Tibial nerve (tissue), 4 donors: ENCODE results near the gene MYBPC1. TPM values are rescaled to one million over a fixed set of nuclear protein-coding genes. Genes with fewer than 3 reads are reported as not detected.

ENCODE experiments used
- DNase-seq, 2 donors: peaks; one replicate each; pipeline ENCODE4 v3.0.0-alpha.2; 2019; ENCODE audit warnings: low spot score in 2 of 2
- H3K27ac ChIP-seq, 4 donors: fragments of 200-600 bp; sonication (generic) in 3 of 4; one replicate each; pipeline ENCODE4 v1.5.1; 2017 to 2019; ENCODE audit warnings: mild to moderate bottlenecking in 1 of 4
- H3K27me3 ChIP-seq, 2 donors: fragments of 200-600 bp; sonication (generic) in 1 of 2; one replicate each; pipeline versions ENCODE4 v1.5.1 to v1.6.0; 2017 to 2019
- H3K36me3 ChIP-seq, 3 donors: fragments of 200-600 bp; sonication (generic); one replicate each; pipeline ENCODE4 v1.5.1; 2018 to 2019
- H3K4me1 ChIP-seq, 4 donors: fragments of 200-600 bp; sonication (generic) in 3 of 4; one replicate each; pipeline ENCODE4 v1.5.1; 2017 to 2019
- H3K4me3 ChIP-seq, 4 donors: fragments of 200-600 bp; sonication (generic) in 3 of 4; one replicate each; pipeline ENCODE4 v1.5.1; 2017 to 2019; ENCODE audit warnings: mild to moderate bottlenecking in 1 of 4, moderate library complexity in 1 of 4
- H3K9me3 ChIP-seq, 4 donors: fragments of 200-600 bp; sonication (generic) in 3 of 4; one replicate each; pipeline ENCODE4 v1.5.1; 2017 to 2019
- CTCF ChIP-seq, 5 experiments: fragments of 200-600 bp in 3 of 5; fragments of 450-650 bp in 2 of 5; sonication (generic) in 3 of 5; IDR thresholded peaks; one replicate each; pipeline ENCODE4 v1.5.1; 2016 to 2019; ENCODE audit warnings: antibody characterized with exemption in 5 of 5, mild to moderate bottlenecking in 3 of 5, moderate library complexity in 2 of 5
- EP300 ChIP-seq, 2 donors: sonication (generic); formaldehyde crosslinking; IDR thresholded peaks; one replicate each; pipeline ENCODE4 v1.6.1; 2017; ENCODE audit warnings: antibody characterized with exemption in 2 of 2, mild to moderate bottlenecking in 1 of 2
- POLR2A ChIP-seq, 2 donors: fragments of 450-650 bp; IDR thresholded peaks; one replicate each; pipeline ENCODE4 v1.6.1; 2017; ENCODE audit warnings: antibody characterized with exemption in 2 of 2, mild to moderate bottlenecking in 2 of 2, moderate library complexity in 2 of 2
- WGBS, 2 donors: methylation state at CpG; one replicate each; pipeline ENCODE4 v1.1.5; 2018; 5-methylcytosine and 5-hydroxymethylcytosine counted together
- total RNA-seq, 4 donors: library from RNA; depleted of rRNA; stranded (reverse); fragments of >200 nt; gene quantifications; one replicate each; pipeline ENCODE4 v1.1.0, GENCODE V29; 2016

MYBPC1 gene
- total RNA-seq, 4 donors from 2014 or later, result under 0.01 to 1.5 (median 0.60) TPM

GRCh38 chr12:101607894-101608293, 13.1 kb downstream of the MYBPC1 start:
- H3K27ac ChIP-seq, result no peak overlapping the region
- 84 to 86% methylated on average over 2 of the region's 2 CpGs for WGBS, 2 donors
- TF ChIP-seq EP300 (IDR thresholded peaks at IDR 0.05), result no peak
- no peak for TF ChIP-seq POLR2A (IDR thresholded peaks at IDR 0.05)
- TF ChIP-seq CTCF (IDR thresholded peaks at IDR 0.05), result no peak
- H3K27me3 ChIP-seq, result no peaks in the 10 kb centered on the region
- DNase-seq, result no peak
- H3K4me3 ChIP-seq, result no peak overlapping the region
- H3K9me3 ChIP-seq, result no peaks in the 10 kb centered on the region
- peaks cover 0 to 8% (median 3%) of the 10 kb centered on the region in 4 donors for H3K4me1 ChIP-seq
- no peaks in the 10 kb centered on the region for H3K36me3 ChIP-seq

GRCh38 chr12:101608301-101609133, 13.7 kb downstream of the MYBPC1 start:
- Histone ChIP-seq H3K36me3 (no peaks in the 10 kb centered on the region), H3K4me3 (no peak overlapping the region), H3K9me3 (no peaks in the 10 kb centered on the region), H3K27ac (no peak overlapping the region), H3K4me1 (peaks cover 0 to 13% (median 5%) of the 10 kb centered on the region in 4 donors), H3K27me3 (no peaks in the 10 kb centered on the region)
- 68% methylated on average over 10 of the region's 10 CpGs for WGBS, 2 donors
- TF ChIP-seq POLR2A (IDR thresholded peaks at IDR 0.05) (no peak), EP300 (IDR thresholded peaks at IDR 0.05) (no peak), CTCF (IDR thresholded peaks at IDR 0.05) (no peak)
- DNase-seq, result no peak

GRCh38 chr12:101609198-101609597, 14.4 kb downstream of the MYBPC1 start:
- TF ChIP-seq CTCF (IDR thresholded peaks at IDR 0.05), result no peak
- WGBS, 2 donors, result 87 to 89% methylated on average over 4 of the region's 4 CpGs
- Histone ChIP-seq H3K4me1 (peaks cover 0 to 20% (median 9%) of the 10 kb centered on the region in 4 donors), H3K4me3 (no peak overlapping the region), H3K36me3 (no peaks in the 10 kb centered on the region), H3K27ac (no peak overlapping the region), H3K9me3 (no peaks in the 10 kb centered on the region), H3K27me3 (no peaks in the 10 kb centered on the region)
- DNase-seq, result no peak

GRCh38 chr12:101612160-101612916, 17.6 kb downstream of the MYBPC1 start:
- Histone ChIP-seq H3K27ac (peak overlapping the region in 3 of 4 donors; percentile 15 to 87 (median 68)), H3K4me3 (no peak overlapping the region), H3K4me1 (peaks cover 0 to 51% (median 22%) of the 10 kb centered on the region in 4 donors), H3K9me3 (no peaks in the 10 kb centered on the region), H3K27me3 (peaks cover 0 to 2% of the 10 kb centered on the region in 2 donors), H3K36me3 (no peaks in the 10 kb centered on the region)
- TF ChIP-seq CTCF (IDR thresholded peaks at IDR 0.05), result no peak
- TF ChIP-seq POLR2A (IDR thresholded peaks at IDR 0.05), result no peak
- TF ChIP-seq EP300 (IDR thresholded peaks at IDR 0.05), result no peak
- 70 to 72% methylated on average over 7 of the region's 7 CpGs for WGBS, 2 donors
- no peak for DNase-seq

GRCh38 chr12:101616027-101616494, 21.3 kb downstream of the MYBPC1 start:
- H3K4me3 ChIP-seq, result peak overlapping the region in 1 of 4 donors; percentile 13
- H3K27ac ChIP-seq, result peak overlapping the region; percentile 73 to 87 (median 78)

More at GRCh38 chr12:101616027-101616494, 21.3 kb downstream of the MYBPC1 start:
- peak in 1 of 2 donors; percentile 54 for DNase-seq
- TF ChIP-seq EP300 (IDR thresholded peaks at IDR 0.05) (peak; percentile 56 to 94), CTCF (IDR thresholded peaks at IDR 0.05) (no peak)
- 11 to 18% methylated on average over 4 of the region's 4 CpGs for WGBS, 2 donors
- Histone ChIP-seq H3K4me1 (peaks cover 0 to 81% (median 27%) of the 10 kb centered on the region in 4 donors), H3K9me3 (no peaks in the 10 kb centered on the region), H3K36me3 (no peaks in the 10 kb centered on the region), H3K27me3 (peaks cover 0 to 2% of the 10 kb centered on the region in 2 donors)
